ENCODE results near the gene SLC17A7. TPM values are rescaled to one million over a fixed set of nuclear protein-coding genes. Genes with fewer than 3 reads are reported as not detected.
A peak's percentile ranks its signal among the peaks of the same experiment; 100 is the strongest.
"Not testable (repeated sequence)": the region's sequence is repeated elsewhere in the genome, so short reads cannot be mapped to it uniquely, and the experiment has no call there.

Gene SLC17A7
- total and polyA plus RNA-seq, 2 of the 8 experiments (the other 6 are each of a cell fraction or from before 2014, with no cell fraction given): 2.7 to 3.0 TPM

- H4K20me1 ChIP-seq (replicated peaks in 1 of 2; ENCODE audit: control insufficient read depth in 1 of 2, insufficient read depth in 2 of 2, low read length in 2 of 2): peaks cover 9 to 13% of the 10 kb centered on the region in 2 experiments
- H2BK15ac ChIP-seq (ENCODE audit: low read length); H4K8ac ChIP-seq (ENCODE audit: extremely low read depth, insufficient read depth, low read length); H4K91ac ChIP-seq (replicated peaks; ENCODE audit: insufficient read length, low read length); H2BK5ac ChIP-seq (ENCODE audit: low read depth, low read length); H3K9ac ChIP-seq (replicated peaks in 1 of 4; ENCODE audit: extremely low read depth in 1 of 4, low read depth in 3 of 4, low read length in 3 of 4); H3K14ac ChIP-seq (ENCODE audit: insufficient read length); H3K4me3 ChIP-seq (ENCODE audit: extremely low read depth in 1 of 4, insufficient read depth in 2 of 4, low read depth in 3 of 4, low read length in 4 of 4); FAIRE-seq; H3K79me1 ChIP-seq (ENCODE audit: low read depth, low read length); H2BK120ac ChIP-seq (replicated peaks; ENCODE audit: low read depth, low read length); H3K56ac ChIP-seq (replicated peaks; ENCODE audit: insufficient read length, low read depth, low read length); H3K18ac ChIP-seq (ENCODE audit: extremely low read depth, low read length); H2AFZ ChIP-seq (ENCODE audit: low read length); DNase-seq (ENCODE audit: low read depth in 1 of 2, low spot score in 2 of 2); H3K27ac ChIP-seq (ENCODE audit: low read depth, low read length); H3K4ac ChIP-seq (replicated peaks; ENCODE audit: insufficient read length, low read depth, low read length); H3K23ac ChIP-seq (ENCODE audit: insufficient read length); H4K5ac ChIP-seq (ENCODE audit: insufficient read length, low read depth, low read length); H3K9me3 ChIP-seq (ENCODE audit: insufficient read depth in 2 of 2, low read depth in 1 of 2, low read length in 1 of 2); H2AK5ac ChIP-seq (ENCODE audit: low read depth, low read length); H2BK12ac ChIP-seq (ENCODE audit: low read depth, low read length); H2BK20ac ChIP-seq (ENCODE audit: low read length); H3K79me2 ChIP-seq (ENCODE audit: control insufficient read depth in 1 of 2, insufficient read depth in 2 of 2, low read length in 2 of 2): not testable (repeated sequence)
- H3K27me3 ChIP-seq (replicated peaks in 1 of 4; ENCODE audit: control insufficient read depth in 3 of 4, extremely low read depth in 1 of 4, insufficient read depth in 3 of 4, low read length in 3 of 4): peaks cover 14 to 19% (median 18%) of the 10 kb centered on the region in 4 experiments
- 76% methylated on average over 3 of the region's 5 CpGs; no CpG with 5 or more reads in 1 of the 2 experiments for WGBS, 2 experiments (ENCODE audit: extremely low coverage in 1 of 2, insufficient coverage in 1 of 2, insufficient read length in 1 of 2, insufficient replicate concordance in 2 of 2, low coverage in 1 of 2, low lambda C conversion rate in 2 of 2, missing lambda C conversion rate in 1 of 2)
- peaks cover 9 to 14% (median 12%) of the 10 kb centered on the region in 4 experiments; a peak in 6 of 8 replicates for H3K36me3 ChIP-seq (ENCODE audit: control insufficient read depth in 2 of 4, insufficient read depth in 4 of 4, low read length in 3 of 4)
- ChIA-PET CTCF (ENCODE audit: partially characterized antibody) (interaction anchor here (0.6 to 7.9 kb wide), 12 partner anchors 10 to 584 kb away, joined by 3 to 88 read pairs (median 4); no protein-coding TSS in a partner anchor), POLR2A (ENCODE audit: partially characterized antibody) (interaction anchor here (0.6 to 1.6 kb wide), 6 partner anchors 45 to 570 kb away, joined by 3 to 5 read pairs (median 3); no protein-coding TSS in a partner anchor)
- H3K4me1 ChIP-seq (replicated peaks in 1 of 4; ENCODE audit: control insufficient read depth in 3 of 4, insufficient read depth in 4 of 4, low read length in 3 of 4): peaks cover 0 to 14% (median 12%) of the 10 kb centered on the region in 4 experiments; a peak in 6 of 7 replicates
- H3K23me2 ChIP-seq (ENCODE audit: low read depth, low read length): peaks cover 18% of the 10 kb centered on the region; the same call in 1 of the 2 replicates
- H3K4me2 ChIP-seq (ENCODE audit: insufficient read depth in 1 of 2, low read depth in 2 of 2, low read length in 2 of 2): peak overlapping the region; percentile 53 to 72; a peak in 2 of 4 replicates
Observed at GRCh38 chr19:49444100-49444700, 2.9 kb upstream of the SLC17A7 start.
